HEK293 (cell line): ENCODE results near the gene MARK3.

ENCODE experiments used
- CTCF ChIA-PET: fragments of 350-600 bp; formaldehyde crosslinking; extraction: SDS; loops from one replicate; lab custom pipeline; 2021; ENCODE audit warnings: antibody characterized with exemption; lab: Yijun Ruan, JAX
- POLR2A ChIA-PET: fragments of 300-600 bp; formaldehyde crosslinking; extraction: SDS; loops from one replicate; lab custom pipeline; 2020; ENCODE audit warnings: antibody characterized with exemption, inconsistent platforms; lab: Yijun Ruan, JAX
- H3K27ac ChIP-seq: fragments of 200-500 bp; sonication (Bioruptor generic); 2 replicates; pipeline ENCODE4 v1.5.1; 2014; ENCODE audit warnings: low read depth, low read length, control low read depth, inconsistent platforms; ENCODE audit errors: extremely low read depth
- H3K36me3 ChIP-seq, 2 experiments: fragments of 200-500 bp in 1 of 2; sonication (Bioruptor generic) in 1 of 2; 1 replicate in 1 of 2; 2 replicates in 1 of 2; pipeline ENCODE4 v1.5.1; 2014 to 2017; ENCODE audit warnings: inconsistent platforms in 2 of 2, low read length in 2 of 2; ENCODE audit not compliant: control insufficient read depth in 2 of 2, insufficient read depth in 1 of 2
- H3K4me1 ChIP-seq: fragments of 200-500 bp; sonication (Bioruptor generic); 2 replicates; pipeline ENCODE4 v1.5.1; 2014; ENCODE audit warnings: mild to moderate bottlenecking, low read length, inconsistent platforms; ENCODE audit not compliant: control insufficient read depth, insufficient read depth
- H3K4me3 ChIP-seq: 2 replicates; pipeline ENCODE4 v1.5.1; 2011; ENCODE audit warnings: low read depth, mild to moderate bottlenecking, control low read depth, low read length, moderate library complexity
- H3K9me3 ChIP-seq: fragments of 200-500 bp; sonication (Bioruptor generic); 2 replicates; pipeline ENCODE4 v1.5.1; 2014; ENCODE audit warnings: low read depth, low read length, inconsistent platforms; ENCODE audit not compliant: control insufficient read depth, insufficient read depth
- ATF2 ChIP-seq: fragments of 450-650 bp; formaldehyde crosslinking; IDR thresholded peaks from 2 replicates; pipeline ENCODE4 v1.5.1; 2016; ENCODE audit warnings: missing biosample characterization, missing genetic modification characterization, low read depth
- KLF8 ChIP-seq: fragments of 450-650 bp; formaldehyde crosslinking; IDR thresholded peaks from 2 replicates; pipeline ENCODE4 v1.5.1; 2016; ENCODE audit warnings: missing biosample characterization, missing genetic modification characterization
- OSR2 ChIP-seq: fragments of 450-650 bp; formaldehyde crosslinking; IDR thresholded peaks from 2 replicates; pipeline ENCODE4 v1.5.1; 2016; ENCODE audit warnings: missing biosample characterization, missing genetic modification characterization
- SALL2 ChIP-seq: fragments of 450-650 bp; formaldehyde crosslinking; IDR thresholded peaks from 2 replicates; pipeline ENCODE4 v1.5.0; 2017; ENCODE audit warnings: missing biosample characterization, mild to moderate bottlenecking, missing genetic modification characterization, borderline replicate concordance
- SCRT1 ChIP-seq: fragments of 450-650 bp; formaldehyde crosslinking; IDR thresholded peaks from 2 replicates; pipeline ENCODE4 v1.5.1; 2016; ENCODE audit warnings: missing biosample characterization, missing genetic modification characterization, borderline replicate concordance
- ZBTB17 ChIP-seq: fragments of 450-650 bp; formaldehyde crosslinking; IDR thresholded peaks from 2 replicates; pipeline ENCODE4 v1.5.1; 2016; ENCODE audit warnings: missing biosample characterization, missing genetic modification characterization
- ZNF138 ChIP-seq: fragments of 450-650 bp; formaldehyde crosslinking; IDR thresholded peaks from 2 replicates; pipeline ENCODE4 v1.5.1; 2016; ENCODE audit warnings: missing biosample characterization, missing genetic modification characterization, borderline replicate concordance
- ZNF146 ChIP-seq: fragments of 450-650 bp; formaldehyde crosslinking; IDR thresholded peaks from 2 replicates; pipeline ENCODE4 v1.5.1; 2016; ENCODE audit warnings: missing biosample characterization, missing genetic modification characterization
- ZNF404 ChIP-seq: fragments of 450-650 bp; formaldehyde crosslinking; IDR thresholded peaks from 2 replicates; pipeline ENCODE4 v1.5.1; 2017; ENCODE audit warnings: missing biosample characterization, missing genetic modification characterization
- ZNF560 ChIP-seq: fragments of 450-650 bp; formaldehyde crosslinking; IDR thresholded peaks from 2 replicates; pipeline ENCODE4 v1.5.1; 2017; ENCODE audit warnings: missing biosample characterization, missing genetic modification characterization, borderline replicate concordance
- ZNF610 ChIP-seq: fragments of 450-650 bp; formaldehyde crosslinking; IDR thresholded peaks from 2 replicates; pipeline ENCODE4 v1.5.1; 2016; ENCODE audit warnings: missing biosample characterization, missing genetic modification characterization, borderline replicate concordance
- ZNF664 ChIP-seq: fragments of 450-650 bp; formaldehyde crosslinking; IDR thresholded peaks from 2 replicates; pipeline ENCODE4 v1.5.1; 2016; ENCODE audit warnings: missing biosample characterization, missing genetic modification characterization
- ZNF747 ChIP-seq: fragments of 450-650 bp; formaldehyde crosslinking; IDR thresholded peaks from 2 replicates; pipeline ENCODE4 v1.5.1; 2016; ENCODE audit warnings: missing biosample characterization, missing genetic modification characterization

The MARK3 gene

GRCh38 chr14:103374121-103374520 lies 11.1 kb upstream of the MARK3 start:
- no peak overlapping the region for H3K27ac ChIP-seq
- H3K9me3 ChIP-seq: no peaks in the 10 kb centered on the region
- ChIA-PET POLR2A (interaction anchor here (0.8 to 1.3 kb wide), 2 partner anchors 29 to 40 kb away, joined by 3 read pairs; partner anchors contain the start of gene EIF5), CTCF (interaction anchor here (0.9 kb wide), 1 partner anchor 16 kb away, joined by 3 read pairs; no protein-coding TSS in a partner anchor)
- TF ChIP-seq OSR2 (no peak), SALL2 (tag by site-specific recombination) (no peak), ZNF138 (tag by site-specific recombination) (no peak), SCRT1 (no peak), ZNF747 (tag by site-specific recombination) (no peak)
- H3K36me3 ChIP-seq: no peaks in the 10 kb centered on the region
- H3K4me1 ChIP-seq: no peaks in the 10 kb centered on the region
- H3K4me3 ChIP-seq: no peak overlapping the region

GRCh38 chr14:103377522-103378037 lies 7.6 kb upstream of the MARK3 start:
- ChIA-PET CTCF (interaction anchor here (0.6 to 1.1 kb wide), 2 partner anchors 13 to 72 kb away, joined by 3 read pairs; no protein-coding TSS in a partner anchor), POLR2A (interaction anchor here (1.6 kb wide), 1 partner anchor 44 kb away, joined by 8 read pairs; the partner anchor contains the start of gene EIF5)
- TF ChIP-seq ZNF664 (peak; percentile 86), ATF2 (tag by site-specific recombination) (no peak)
- Histone ChIP-seq H3K4me3 (no peak overlapping the region), H3K27ac (no peak overlapping the region), H3K36me3 (no peaks in the 10 kb centered on the region), H3K9me3 (no peaks in the 10 kb centered on the region), H3K4me1 (no peaks in the 10 kb centered on the region)

GRCh38 chr14:103378038-103378854 lies 7.0 kb upstream of the MARK3 start:
- TF ChIP-seq ZNF610 (tag by site-specific recombination): no peak
- TF ChIP-seq ZBTB17 (tag by site-specific recombination): peak; percentile 53; the same call in 1 of the 2 replicates
- ChIA-PET CTCF (interaction anchor here (0.5 to 1.1 kb wide), 5 partner anchors 12 to 72 kb away, joined by 3 read pairs; no protein-coding TSS in a partner anchor), POLR2A (interaction anchor here (0.6 to 1.6 kb wide), 2 partner anchors 9 to 44 kb away, joined by 4 to 8 read pairs; partner anchors contain the start of gene EIF5)
- Histone ChIP-seq H3K4me3 (no peak overlapping the region), H3K27ac (no peak overlapping the region), H3K9me3 (no peaks in the 10 kb centered on the region), H3K36me3 (no peaks in the 10 kb centered on the region), H3K4me1 (no peaks in the 10 kb centered on the region)

- POLR2A ChIA-PET: no interaction called here
- CTCF ChIA-PET: interaction anchor here (2.0 kb wide), 1 partner anchor 10 kb away, joined by 9 read pairs; no protein-coding TSS in a partner anchor
- H3K4me3 ChIP-seq: no peak overlapping the region
- TF ChIP-seq ZNF560 (tag by site-specific recombination): no peak
- no peak for TF ChIP-seq KLF8 (tag by site-specific recombination)
- no peak for TF ChIP-seq ZNF404 (tag by site-specific recombination)
- peak; percentile 84 for TF ChIP-seq ZNF146
- TF ChIP-seq, all 188 proteins: peak for 1
- Histone ChIP-seq H3K9me3 (no peaks in the 10 kb centered on the region), H3K4me1 (no peaks in the 10 kb centered on the region), H3K36me3 (no peaks in the 10 kb centered on the region), H3K27ac (no peak overlapping the region)
These were observed 4.4 kb upstream of the MARK3 start for GRCh38 chr14:103380719-103381377.
